Breast epithelium (tissue), 3 donors: ENCODE results near the gene MRPS14.

Source experiments
- POLR2A ChIP-seq: fragments of 450-650 bp; IDR thresholded peaks from one replicate; pipeline ENCODE4 v1.6.1; 2016; ENCODE audit warnings: antibody characterized with exemption, mild to moderate bottlenecking, moderate library complexity
- TF ChIP-seq, protein P1 (sequence below), 3 donors: fragments of 450-650 bp; IDR thresholded peaks; one replicate each; pipeline ENCODE4 v1.5.1; 2016 to 2017; ENCODE audit warnings: antibody characterized with exemption in 3 of 3, mild to moderate bottlenecking in 3 of 3, moderate library complexity in 3 of 3

DNA sequence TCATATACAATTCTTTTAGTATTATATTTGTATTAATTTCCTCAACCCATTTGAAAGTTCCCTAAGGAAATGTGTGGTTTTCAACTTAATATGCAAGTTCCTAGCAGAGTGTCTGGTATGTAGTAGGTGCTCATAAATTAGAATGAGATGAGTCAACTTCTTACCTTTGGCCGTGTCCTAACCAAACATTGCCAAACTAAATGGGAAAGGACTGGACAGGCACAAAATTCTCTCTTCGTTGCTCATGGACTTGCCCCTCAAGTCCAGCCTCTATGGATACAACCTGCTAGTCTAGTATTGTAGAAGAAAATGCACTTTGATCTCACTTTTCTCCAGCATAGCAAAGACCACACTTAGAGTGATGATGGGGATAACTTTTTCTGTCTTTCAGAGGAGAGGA is 11.6 kb upstream of the MRPS14 start:
- TF ChIP-seq, protein P1, sequence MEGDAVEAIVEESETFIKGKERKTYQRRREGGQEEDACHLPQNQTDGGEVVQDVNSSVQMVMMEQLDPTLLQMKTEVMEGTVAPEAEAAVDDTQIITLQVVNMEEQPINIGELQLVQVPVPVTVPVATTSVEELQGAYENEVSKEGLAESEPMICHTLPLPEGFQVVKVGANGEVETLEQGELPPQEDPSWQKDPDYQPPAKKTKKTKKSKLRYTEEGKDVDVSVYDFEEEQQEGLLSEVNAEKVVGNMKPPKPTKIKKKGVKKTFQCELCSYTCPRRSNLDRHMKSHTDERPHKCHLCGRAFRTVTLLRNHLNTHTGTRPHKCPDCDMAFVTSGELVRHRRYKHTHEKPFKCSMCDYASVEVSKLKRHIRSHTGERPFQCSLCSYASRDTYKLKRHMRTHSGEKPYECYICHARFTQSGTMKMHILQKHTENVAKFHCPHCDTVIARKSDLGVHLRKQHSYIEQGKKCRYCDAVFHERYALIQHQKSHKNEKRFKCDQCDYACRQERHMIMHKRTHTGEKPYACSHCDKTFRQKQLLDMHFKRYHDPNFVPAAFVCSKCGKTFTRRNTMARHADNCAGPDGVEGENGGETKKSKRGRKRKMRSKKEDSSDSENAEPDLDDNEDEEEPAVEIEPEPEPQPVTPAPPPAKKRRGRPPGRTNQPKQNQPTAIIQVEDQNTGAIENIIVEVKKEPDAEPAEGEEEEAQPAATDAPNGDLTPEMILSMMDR (IDR thresholded peaks at IDR 0.05): no peak
- TF ChIP-seq POLR2A: no peak
